ENCODE data around the gene KCNAB3.
"Not testable (repeated sequence)": the region's sequence is repeated elsewhere in the genome, so short reads cannot be mapped to it uniquely, and the experiment has no call there.

KCNAB3 gene

GRCh38 chr17:7929158-7930023 lies at the start of gene KCNAB3:
Gene KCNAB3 (minus strand): TSS chr17:7929856. CDS start chr17:7929435, 421 bp downstream.
- peak; percentile 58 for DNase-seq

- no peak for DNase-seq
Observed at GRCh38 chr17:7977805-7978204, 48.1 kb upstream of the KCNAB3 start.

GRCh38 chr17:7977039-7977438 lies 47.4 kb upstream of the KCNAB3 start:
- no peak for DNase-seq

DNA sequence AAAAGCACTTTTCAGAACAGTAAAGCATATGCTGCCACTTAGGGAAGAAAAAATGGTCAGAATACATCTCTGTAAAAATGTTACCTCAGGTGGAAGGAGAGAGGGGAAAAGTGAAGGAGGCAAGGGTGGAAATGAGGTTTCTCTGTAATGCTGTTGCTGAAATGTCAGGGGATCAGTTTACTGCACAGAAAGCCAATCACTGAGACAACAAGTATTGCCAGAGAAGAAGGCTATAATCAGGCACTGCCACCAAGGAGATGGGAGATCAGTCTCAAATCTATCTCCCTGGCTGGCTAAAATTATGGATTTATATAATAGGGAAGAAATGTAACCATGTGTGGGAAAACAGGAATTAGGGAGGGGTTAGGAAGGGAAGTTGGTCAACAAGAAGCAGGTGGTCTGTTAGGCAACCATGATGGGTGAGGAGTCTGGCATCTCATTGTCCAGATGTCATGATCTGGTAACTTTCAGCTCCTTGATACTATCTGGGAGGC lies 45.0 kb upstream of the KCNAB3 start:
- no peak for DNase-seq

DNA sequence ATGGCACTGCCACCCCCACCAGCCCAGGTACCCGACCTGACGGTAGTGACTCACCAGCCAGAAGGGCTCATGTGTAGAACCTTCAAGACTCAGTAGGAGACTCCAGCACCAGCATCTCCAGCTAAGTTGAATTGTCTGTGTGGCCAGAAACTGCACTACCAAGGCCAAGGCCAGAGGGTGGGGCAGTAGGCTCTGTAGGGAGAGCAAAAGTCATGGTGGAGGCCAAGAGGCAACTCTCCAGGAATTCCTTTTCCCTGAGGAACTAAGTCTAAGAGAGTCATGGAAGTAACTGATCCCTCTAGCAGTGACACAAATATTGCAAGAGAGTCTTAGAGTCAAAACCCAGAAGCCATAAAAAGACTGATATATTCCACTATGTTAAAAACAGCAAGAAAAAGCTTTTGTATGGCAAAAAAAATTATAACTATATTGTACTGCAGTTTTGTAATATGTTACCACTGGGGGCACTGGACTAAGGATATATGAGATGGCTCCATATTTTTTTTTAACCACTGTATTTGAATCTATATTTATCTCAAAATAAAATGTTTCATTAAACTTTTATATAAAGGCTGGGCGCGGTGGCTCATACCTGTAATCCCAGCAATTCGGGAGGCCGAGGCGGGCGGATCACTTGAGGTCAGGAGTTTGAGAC lies 42.6 kb upstream of the KCNAB3 start:
- DNase-seq = no peak

GRCh38 chr17:7971651-7972050 lies 42.0 kb upstream of the KCNAB3 start:
- DNase-seq = no peak

GRCh38 chr17:7969433-7969832 lies 39.8 kb upstream of the KCNAB3 start:
- no peak for DNase-seq

DNA sequence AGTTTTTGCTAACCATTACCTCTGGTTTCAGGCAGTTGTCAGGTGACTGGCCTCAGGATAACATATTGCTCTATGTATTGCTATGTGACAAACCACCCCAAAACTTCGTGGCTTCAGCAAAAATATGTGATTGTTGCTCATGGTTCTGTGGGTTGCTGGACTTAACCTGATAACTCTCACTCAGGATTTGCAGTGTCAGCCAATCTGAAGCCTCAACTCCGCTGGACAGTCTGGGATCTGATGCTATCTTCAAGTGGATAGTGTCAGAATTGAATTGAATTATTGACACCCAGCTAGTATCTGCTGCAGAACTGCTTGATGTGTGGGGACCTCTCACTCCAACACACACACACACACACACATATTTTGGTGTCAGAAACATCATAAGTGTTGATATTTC lies 38.1 kb upstream of the KCNAB3 start:
- DNase-seq = no peak

GRCh38 chr17:7961421-7961820 lies 31.8 kb upstream of the KCNAB3 start:
- DNase-seq = no peak

DNA sequence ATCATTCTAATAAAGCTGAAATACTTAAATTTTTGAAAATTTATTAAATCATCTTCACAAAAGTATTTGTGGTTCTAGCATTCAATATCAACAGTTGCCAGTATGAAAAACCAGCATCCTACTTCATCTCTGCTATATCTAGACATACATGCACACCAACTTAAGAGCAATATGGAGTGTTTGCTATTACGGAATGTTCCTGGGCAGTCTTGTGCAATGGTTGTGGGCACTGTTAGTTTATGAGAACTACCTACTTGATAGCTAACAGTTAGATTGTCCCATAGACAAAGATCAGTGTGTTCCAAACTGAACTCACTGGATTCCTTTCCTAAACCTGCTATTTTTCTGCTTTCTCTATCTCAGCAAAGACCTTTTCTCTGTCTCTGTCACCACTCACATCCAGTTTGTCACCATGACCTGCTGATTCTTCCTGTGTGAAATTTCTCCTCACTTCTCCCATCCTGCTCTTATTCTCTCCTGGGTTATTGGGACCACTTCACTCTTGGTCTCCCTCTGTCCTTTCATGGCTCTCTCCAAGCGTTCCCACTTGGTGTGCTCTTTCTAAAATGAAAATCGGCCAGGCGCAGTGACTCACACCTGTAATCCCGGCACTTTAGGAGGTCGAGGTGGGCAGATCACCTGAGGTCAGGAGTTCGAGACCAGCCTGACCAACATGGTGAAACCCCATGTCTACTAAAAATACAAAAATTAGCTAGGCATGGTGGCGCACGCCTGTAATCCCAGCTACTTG lies 30.0 kb upstream of the KCNAB3 start:
- DNase-seq = no peak

DNA sequence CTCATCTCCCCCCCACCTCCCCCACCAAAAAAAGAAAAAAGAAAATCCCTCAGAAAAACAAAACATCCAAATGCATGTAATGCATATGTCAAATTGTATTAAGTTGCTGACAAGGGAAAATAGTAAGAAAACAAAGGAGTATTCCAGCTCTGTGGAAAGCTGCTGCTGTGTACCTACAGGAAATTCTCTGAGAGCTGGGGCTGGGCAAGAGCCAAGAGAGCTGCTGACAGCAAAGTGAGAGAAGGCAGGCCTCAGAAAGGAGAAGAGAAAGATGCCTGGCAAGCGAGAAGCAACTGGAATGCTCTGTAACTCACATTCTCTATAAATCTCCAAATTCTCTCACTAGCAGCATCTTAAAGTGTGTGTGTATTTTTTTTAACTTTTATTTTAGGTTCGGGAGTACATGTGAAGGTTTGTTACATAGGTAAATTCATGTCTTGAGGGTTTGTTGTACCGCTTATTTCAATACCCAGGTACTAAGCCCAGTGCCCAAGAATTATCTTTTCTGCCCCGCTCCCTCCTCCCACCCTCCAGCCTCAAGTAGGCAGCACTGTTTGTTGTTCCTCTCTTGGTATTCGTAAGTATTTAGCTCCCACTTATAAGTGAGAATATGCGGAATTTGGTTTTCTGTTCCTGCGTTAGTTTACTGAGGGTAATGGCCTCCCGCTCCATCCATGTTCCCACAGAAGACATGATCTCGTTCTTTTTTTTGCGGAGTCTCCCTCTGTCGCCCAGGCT lies 26.7 kb upstream of the KCNAB3 start:
- DNase-seq = no peak

GRCh38 chr17:7955414-7956227 lies 26.0 kb upstream of the KCNAB3 start:
- DNase-seq = no peak

DNA sequence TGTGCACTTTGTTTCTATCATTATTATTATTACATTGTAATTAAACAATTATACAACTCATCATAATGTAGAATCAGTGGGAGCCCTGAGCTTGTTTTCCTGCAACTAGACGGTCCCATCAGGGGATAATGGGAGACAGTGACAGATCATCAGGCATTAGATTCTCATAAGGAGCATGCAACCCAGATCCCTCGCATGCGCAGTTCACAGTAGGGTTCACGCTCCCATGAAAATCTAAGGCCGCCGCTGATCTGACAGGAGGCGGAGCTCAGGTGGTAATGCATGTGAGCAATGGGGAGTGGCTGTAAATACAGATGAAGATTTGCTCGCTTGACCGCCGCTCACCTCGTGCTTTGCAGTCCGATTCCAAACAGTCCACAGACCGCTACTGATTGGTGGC lies 23.6 kb upstream of the KCNAB3 start:
- DNase-seq = not testable (repeated sequence)

DNA sequence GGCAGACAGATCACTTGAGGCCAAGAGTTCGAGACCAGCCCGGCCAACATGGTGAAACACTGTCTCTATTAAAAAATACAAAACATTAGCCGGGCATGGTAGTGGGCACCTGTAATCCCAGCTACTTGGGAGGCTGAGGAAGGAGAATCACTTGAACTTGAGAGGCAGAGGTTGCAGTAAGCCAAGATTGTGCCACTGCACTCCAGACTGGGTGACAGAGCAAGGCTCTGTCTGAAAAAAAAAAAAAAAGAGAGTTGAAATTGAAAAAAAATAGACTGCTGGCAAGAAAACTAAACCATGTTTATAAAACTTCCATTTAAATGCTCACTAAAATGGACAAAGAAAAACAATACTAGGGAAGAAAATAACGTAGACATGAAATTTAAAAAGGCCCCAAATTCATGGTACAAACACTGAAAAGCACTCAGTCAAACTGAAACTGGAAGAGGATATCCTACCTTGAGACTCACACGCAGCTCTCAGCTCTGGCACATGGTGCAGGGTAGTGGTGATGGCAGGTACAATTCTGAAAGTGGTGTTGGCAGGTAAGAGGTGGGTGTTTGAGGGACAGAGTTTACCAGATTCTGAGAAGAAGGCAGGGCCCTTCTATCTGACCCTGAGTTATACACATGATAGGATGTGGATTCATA lies 21.6 kb upstream of the KCNAB3 start:
- no peak for DNase-seq

- DNase-seq = no peak
Observed at GRCh38 chr17:7950578-7950977, 20.9 kb upstream of the KCNAB3 start.

GRCh38 chr17:7947651-7948050 lies 18.0 kb upstream of the KCNAB3 start:
- no peak for DNase-seq

GRCh38 chr17:7946441-7946840 lies 16.8 kb upstream of the KCNAB3 start:
- no peak for DNase-seq

DNA sequence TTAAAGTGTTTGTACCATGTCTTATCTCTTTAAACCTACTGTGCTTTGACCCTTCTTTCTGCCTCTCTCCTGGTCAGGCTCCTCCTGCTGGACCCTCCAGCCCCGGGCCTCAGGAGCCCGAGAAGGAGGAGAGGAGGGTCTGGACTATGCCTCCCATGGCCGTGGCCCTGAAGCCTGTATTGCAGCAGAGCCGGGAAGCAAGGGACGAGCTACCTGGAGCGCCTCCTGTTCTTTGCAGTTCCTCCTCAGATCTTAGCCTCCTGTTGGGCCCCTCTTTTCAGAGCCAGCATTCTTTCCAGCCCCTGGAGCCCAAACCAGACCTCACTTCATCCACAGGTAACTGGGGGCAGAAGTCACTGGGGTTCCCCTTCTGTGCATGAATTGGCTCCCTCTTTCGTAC lies 16.0 kb upstream of the KCNAB3 start:
- DNase-seq = no peak

GRCh38 chr17:7944326-7944725 lies 14.7 kb upstream of the KCNAB3 start:
- no peak for DNase-seq

DNA sequence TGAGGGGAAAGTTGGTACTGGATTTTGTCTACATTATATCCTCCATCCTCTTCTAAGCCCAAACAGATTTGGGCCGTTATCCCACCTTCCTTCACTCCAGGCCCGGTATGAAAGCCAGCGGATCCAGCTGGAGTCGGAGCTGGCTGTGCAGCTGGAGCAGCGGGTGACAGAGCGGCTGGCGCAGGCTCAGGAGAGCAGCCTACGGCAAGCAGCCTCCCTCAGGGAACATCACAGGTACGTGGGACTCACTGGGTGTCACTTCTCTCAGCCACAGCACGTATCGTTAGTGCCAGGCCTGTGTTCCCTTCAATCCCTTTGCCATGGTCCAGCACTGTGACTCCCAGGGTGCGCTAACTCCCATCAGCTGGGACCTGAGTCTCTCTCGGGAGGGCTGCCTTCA lies 13.6 kb upstream of the KCNAB3 start:
- no peak for DNase-seq

DNA sequence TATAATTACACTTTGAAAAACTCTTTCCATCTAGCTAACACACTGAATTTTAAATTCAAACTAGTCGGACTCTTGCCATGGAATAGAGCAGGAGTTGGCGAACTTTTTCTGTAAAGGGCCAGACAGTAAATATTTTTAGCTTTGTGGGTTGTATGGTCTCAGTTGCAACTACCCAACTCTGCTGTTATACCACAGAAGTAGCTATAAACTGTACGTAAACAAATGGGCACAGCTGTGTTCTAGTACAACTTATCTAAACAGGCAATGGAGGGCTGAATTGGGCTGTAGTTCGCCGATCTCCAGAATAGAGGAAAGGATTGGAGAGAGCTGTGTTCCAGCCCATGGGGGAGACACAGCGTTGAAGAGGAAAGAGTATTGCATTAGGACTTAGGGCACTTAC lies 11.1 kb upstream of the KCNAB3 start:
- no peak for DNase-seq
